Ectodermal cell (in vitro differentiated cells): ENCODE data around the gene TBL1XR1.
"Not testable (repeated sequence)": the region's sequence is repeated elsewhere in the genome, so short reads cannot be mapped to it uniquely, and the experiment has no call there.

Source experiments
- H3K27ac ChIP-seq: 2 replicates; pipeline ENCODE4 v1.7.0; 2013; ENCODE audit warnings: mild to moderate bottlenecking, low read depth, low read length; ENCODE audit not compliant: insufficient read depth, poor library complexity, severe bottlenecking
- H3K27me3 ChIP-seq: 2 replicates; pipeline ENCODE4 v1.7.0; 2013; ENCODE audit warnings: mild to moderate bottlenecking, low read length; ENCODE audit not compliant: insufficient read depth, control insufficient read depth, poor library complexity, severe bottlenecking
- H3K36me3 ChIP-seq: one replicate; pipeline ENCODE4 v1.7.0; 2013; ENCODE audit warnings: low read length; ENCODE audit not compliant: control insufficient read depth, insufficient read depth
- H3K4me1 ChIP-seq: one replicate; pipeline ENCODE4 v1.7.0; 2013; ENCODE audit warnings: low read length; ENCODE audit not compliant: control insufficient read depth, insufficient read depth
- H3K4me3 ChIP-seq: 2 replicates; pipeline ENCODE4 v1.7.0; 2013; ENCODE audit warnings: low read depth, low read length, control low read depth; ENCODE audit not compliant: insufficient read depth
- H3K9me3 ChIP-seq: 2 replicates; pipeline ENCODE4 v1.7.0; 2013; ENCODE audit warnings: mild to moderate bottlenecking, low read length, moderate library complexity; ENCODE audit not compliant: control insufficient read depth
- WGBS, 2 experiments: methylation state at CpG; one replicate each; pipeline ENCODE4 v1.1.7; 2013; ENCODE audit warnings: missing lambda C conversion rate in 2 of 2; 5-methylcytosine and 5-hydroxymethylcytosine counted together

The TBL1XR1 gene

DNA sequence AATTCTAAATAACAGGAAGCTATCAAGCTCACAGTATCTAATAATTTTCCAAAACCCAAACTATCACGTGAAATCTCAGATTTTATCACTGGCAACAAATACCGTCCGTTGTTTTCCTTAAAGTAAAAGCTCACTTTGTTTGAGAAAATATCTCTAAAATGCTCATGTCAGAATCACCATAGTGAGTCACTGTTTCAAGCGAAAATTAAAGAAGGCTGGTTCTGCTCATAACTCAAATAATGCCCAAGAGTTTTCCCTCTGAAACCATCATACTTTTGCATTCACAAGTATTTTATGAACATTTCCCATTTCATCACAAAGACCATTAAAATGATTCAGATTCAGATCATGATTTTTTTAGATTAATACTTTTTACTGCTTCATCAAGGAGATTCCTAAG is 50.6 kb downstream of the TBL1XR1 start:
- 92 to 95% methylated on average over 4 of the region's 4 CpGs for WGBS, 2 experiments
- no peaks in the 10 kb centered on the region for H3K36me3 ChIP-seq

DNA sequence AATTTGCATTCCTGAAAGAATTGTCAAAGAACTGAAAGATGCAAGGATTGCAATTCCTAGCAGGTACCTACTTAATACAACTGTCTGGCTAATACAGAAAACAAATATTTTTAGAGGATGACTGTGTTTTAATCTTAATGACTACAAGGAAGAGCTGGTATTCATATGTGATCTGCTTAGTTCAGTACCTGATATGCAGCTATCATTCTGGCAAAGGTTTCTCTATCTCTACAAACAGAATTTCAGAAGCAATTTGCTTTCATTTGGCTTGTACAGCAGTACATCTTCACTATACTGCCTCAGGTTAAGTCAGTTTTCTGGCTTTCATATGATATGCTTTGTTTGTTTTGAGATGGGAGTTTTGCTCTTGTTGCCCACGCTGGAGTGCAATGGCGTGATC is 51.3 kb downstream of the TBL1XR1 start:
- no peak overlapping the region for H3K4me3 ChIP-seq
- no peaks in the 10 kb centered on the region for H3K27me3 ChIP-seq
- no peaks in the 10 kb centered on the region for H3K36me3 ChIP-seq
- no peak overlapping the region for H3K27ac ChIP-seq
- 92 to 93% methylated on average over 2 of the region's 2 CpGs for WGBS, 2 experiments
- no peaks in the 10 kb centered on the region for H3K9me3 ChIP-seq
- H3K4me1 ChIP-seq: peaks cover 5% of the 10 kb centered on the region

More for the DNA sequence above, 50.6 kb downstream of the TBL1XR1 start:
- no peaks in the 10 kb centered on the region for H3K9me3 ChIP-seq
- H3K4me3 ChIP-seq: no peak overlapping the region
- H3K27me3 ChIP-seq: no peaks in the 10 kb centered on the region
- no peak overlapping the region for H3K27ac ChIP-seq
- H3K4me1 ChIP-seq: peaks cover 5% of the 10 kb centered on the region

DNA sequence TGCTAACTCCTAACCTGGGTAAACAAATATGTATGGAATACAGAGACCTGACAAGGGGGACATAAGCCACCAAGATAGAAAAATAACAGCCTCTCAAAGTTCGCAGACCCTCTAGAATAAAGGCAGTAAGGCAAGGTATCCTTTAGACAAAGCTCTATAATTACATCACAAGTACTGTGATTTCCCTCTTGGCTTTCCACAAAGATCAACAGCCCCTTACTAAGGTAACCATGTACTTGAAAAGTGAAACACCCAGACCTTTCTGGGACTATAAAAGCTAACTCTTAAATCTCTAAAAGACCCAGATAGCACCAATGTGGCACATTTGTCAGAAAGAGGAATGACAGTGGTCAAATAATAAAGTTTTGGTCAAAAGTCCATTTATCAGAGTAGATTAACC is 51.9 kb downstream of the TBL1XR1 start:
- peaks cover under 1% of the 10 kb centered on the region for H3K4me1 ChIP-seq
- H3K9me3 ChIP-seq: no peaks in the 10 kb centered on the region
- no peaks in the 10 kb centered on the region for H3K27me3 ChIP-seq
- no peak overlapping the region for H3K4me3 ChIP-seq
- 89 to 97% methylated on average over 1 of the region's 1 CpG for whole genome bisulfite sequencing, 2 experiments
- H3K27ac ChIP-seq: no peak overlapping the region
- H3K36me3 ChIP-seq: no peaks in the 10 kb centered on the region

DNA sequence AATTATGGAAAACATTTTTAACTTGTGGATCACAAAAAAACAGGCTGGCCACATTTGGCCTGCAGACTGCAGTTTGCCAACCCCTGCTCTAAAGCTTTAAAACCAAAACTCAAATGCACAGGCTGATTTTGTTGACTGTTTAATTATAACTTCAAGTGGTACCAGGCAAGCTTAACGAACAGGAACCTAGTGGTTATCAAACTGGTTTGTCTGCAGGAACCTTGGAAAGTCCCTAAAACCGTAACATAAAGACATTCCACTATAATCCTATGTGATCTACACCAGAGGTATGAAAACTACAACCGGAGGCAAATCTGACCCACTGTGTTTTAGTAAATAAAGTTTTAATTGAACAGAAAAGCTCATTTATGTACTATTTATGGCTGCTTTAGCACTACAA is 52.4 kb downstream of the TBL1XR1 start:
- no peaks in the 10 kb centered on the region for H3K4me1 ChIP-seq
- no peaks in the 10 kb centered on the region for H3K9me3 ChIP-seq
- H3K36me3 ChIP-seq: no peaks in the 10 kb centered on the region
- H3K27me3 ChIP-seq: no peaks in the 10 kb centered on the region
- H3K27ac ChIP-seq: no peak overlapping the region
- H3K4me3 ChIP-seq: no peak overlapping the region
- WGBS, 2 experiments: 70 to 82% methylated on average over 2 to 3 of the region's 3 CpGs

DNA sequence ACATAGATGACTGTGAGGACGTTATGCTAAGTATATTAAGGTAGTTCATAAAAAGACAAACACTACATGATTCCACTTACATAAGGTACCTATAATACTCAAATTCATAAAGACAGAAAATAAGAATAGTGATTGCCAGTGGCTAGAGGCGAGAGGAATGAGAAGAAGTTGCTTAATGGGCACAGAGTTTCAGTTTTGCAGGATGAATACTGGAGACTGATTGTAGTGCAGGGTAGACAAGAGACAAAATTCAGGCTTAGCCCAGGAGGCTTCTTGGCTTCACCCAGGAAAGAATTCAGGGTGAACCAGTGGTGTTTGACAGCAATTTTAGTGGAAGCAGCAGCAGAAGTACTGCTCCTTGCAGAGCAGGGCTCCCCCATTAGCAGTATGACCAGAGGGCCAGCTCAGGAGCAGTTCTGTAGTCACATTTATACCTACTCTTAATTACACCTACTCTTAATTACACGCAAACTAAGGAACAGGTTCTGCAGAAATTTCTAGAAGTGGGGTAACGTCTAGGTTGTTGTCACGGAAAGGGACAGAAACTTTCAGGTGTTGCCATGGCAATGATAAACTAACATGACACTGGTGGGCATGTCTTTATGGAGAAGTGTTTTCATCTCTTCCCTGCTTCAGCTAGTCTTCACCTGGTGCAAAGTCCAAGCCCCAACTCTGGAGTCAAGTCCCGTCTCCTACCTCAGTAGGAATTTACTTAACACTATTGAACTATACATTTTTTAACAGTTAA is 55.2 kb downstream of the TBL1XR1 start:
- WGBS, 2 experiments: 89 to 96% methylated on average over 4 to 5 of the region's 6 CpGs
- H3K9me3 ChIP-seq: no peaks in the 10 kb centered on the region
- H3K4me3 ChIP-seq: no peak overlapping the region
- no peaks in the 10 kb centered on the region for H3K27me3 ChIP-seq
- H3K4me1 ChIP-seq: no peaks in the 10 kb centered on the region
- H3K27ac ChIP-seq: no peak overlapping the region
- no peaks in the 10 kb centered on the region for H3K36me3 ChIP-seq

DNA sequence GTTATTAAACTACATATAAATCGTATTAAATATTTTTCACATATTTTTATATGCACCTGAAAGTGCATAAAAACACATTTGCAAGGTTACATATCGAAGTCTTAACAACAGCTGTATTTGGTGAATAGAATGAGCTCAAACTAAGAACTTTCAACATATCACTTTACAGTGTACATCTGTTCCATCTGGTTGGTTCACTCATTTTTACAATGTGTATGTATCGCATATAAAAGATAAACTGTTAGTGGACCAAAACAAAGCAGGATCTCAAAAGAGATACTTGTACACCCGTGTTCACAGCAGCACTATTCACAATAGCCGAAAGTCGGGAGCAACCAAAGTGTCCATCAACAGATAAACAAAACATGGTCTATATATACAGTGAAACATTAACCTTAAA is 55.8 kb downstream of the TBL1XR1 start:
- no peak overlapping the region for H3K4me3 ChIP-seq
- no peaks in the 10 kb centered on the region for H3K9me3 ChIP-seq
- no peaks in the 10 kb centered on the region for H3K4me1 ChIP-seq
- 97% methylated on average over 5 of the region's 6 CpGs for WGBS, 2 experiments
- no peak overlapping the region for H3K27ac ChIP-seq
- no peaks in the 10 kb centered on the region for H3K36me3 ChIP-seq
- H3K27me3 ChIP-seq: no peaks in the 10 kb centered on the region

DNA sequence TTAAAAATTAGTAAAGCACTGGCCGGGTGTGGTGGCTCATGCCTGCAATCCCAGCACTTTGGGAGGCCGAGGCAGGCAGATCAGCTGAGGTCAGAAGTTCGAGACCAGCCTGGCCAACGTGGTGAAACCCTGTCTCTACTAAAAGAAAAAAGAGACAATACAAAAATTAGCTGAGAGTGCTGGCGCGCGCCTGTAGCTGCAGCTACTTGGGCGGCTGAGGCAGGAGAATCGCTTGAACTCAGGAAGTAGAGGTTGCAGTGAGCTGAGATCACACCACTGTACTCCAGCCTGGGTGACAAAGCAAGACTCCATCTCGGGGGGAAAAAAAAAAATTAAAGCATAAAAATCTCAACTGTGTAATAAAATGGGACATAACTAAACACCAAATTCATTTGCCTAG is 58.1 kb downstream of the TBL1XR1 start:
- H3K9me3 ChIP-seq, H3K4me3 ChIP-seq, H3K27me3 ChIP-seq, H3K36me3 ChIP-seq, H3K27ac ChIP-seq, H3K4me1 ChIP-seq: not testable (repeated sequence)
- WGBS, 2 experiments: 89 to 93% methylated on average over 9 to 10 of the region's 10 CpGs

DNA sequence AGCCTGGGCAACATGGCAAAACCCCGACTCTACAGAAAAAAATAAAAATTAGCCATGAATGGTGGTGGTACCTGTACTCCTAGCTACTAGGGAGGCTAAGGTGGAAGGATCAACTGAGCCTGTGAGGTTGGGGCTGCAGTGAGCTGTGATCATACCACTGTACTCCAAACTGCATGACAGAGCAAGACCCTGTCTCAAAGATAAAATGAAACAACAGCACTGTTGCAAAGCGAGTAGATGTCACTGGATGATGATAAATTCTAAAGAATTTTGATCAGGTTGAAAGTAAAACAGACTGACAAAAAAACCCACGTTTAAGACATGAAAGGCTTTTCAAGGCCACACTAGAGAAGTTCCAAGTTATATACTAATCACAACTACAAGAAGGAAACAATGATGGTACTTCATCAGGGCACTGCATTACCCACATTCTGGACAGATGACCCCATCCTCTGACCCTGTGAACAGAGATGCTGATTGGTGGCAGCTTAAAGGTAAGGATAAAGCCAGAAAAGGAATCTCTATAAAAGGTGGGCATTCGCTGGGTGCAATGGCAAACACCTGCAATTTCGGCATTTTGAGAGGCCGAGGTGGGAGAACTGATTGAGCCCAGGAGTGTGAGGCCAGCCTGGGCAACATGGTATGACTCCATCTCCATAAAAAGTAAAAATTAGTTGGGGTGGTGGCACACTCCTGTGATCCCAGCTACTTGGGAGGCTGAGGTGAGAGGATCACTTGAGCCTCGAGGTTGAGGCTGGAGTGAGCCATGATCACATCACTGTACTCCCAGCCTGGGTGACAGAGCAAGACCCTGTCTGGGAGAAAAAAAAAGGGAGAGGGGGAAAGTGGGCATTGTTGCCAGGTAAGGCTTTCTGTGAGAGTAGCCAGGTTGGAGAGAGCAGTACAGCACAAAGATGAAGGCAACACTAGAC is 59.2 kb downstream of the TBL1XR1 start:
- no peaks in the 10 kb centered on the region for H3K27me3 ChIP-seq
- H3K4me3 ChIP-seq: no peak overlapping the region
- no peaks in the 10 kb centered on the region for H3K4me1 ChIP-seq
- no peak overlapping the region for H3K27ac ChIP-seq
- no peaks in the 10 kb centered on the region for H3K36me3 ChIP-seq
- H3K9me3 ChIP-seq: no peaks in the 10 kb centered on the region
- 96% methylated on average over 7 of the region's 7 CpGs for WGBS, 2 experiments

DNA sequence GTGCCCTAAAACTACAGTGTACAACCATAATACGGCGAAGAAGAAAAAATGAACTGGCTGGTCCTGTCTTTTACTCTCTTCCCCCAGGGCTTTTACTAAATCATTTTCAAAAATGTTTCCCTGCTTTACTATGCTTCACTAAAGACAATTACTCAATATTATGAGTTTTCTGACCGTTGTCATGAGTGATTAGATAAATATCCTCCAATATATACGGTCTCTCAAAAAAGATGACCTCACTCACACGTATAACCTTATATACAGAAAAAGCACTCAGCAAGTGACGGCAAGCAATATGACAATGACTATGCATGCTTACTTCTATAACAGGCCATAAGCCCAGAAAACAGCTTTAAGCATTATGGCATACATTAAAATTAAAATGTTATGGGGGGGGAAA is 60.5 kb downstream of the TBL1XR1 start:
- 87 to 90% methylated on average over 6 of the region's 6 CpGs for WGBS, 2 experiments

DNA sequence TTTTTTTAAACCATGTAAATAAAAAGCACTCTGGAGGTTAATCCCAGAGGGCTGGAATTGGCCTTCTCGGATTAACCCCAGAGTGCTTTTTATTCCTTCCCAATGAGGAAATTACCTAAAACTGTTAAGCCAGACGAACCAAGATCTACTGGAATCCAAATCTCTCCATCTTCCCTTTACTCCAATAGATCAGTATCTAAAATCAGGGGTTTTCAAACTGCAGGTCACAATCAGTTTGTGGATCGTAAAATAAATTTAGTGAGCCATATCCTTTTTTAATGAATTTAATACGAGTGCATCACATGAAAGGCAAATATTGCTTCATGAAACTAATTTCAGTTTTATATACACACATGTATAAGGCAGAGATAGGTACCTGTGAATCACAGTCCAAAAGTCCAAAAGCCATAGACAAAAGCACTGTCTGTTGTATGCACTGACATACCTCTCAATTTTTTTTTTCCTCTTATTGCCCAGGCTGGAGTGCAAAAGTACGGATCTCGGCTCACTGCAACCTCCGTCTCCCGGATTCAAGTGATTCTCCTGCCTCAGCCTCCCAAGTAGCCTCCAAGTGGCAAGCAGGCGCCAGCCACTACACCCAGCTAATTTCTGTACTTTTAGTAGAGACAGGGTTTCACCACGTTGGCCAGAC is 61.3 kb downstream of the TBL1XR1 start:
- Histone ChIP-seq H3K36me3 (no peaks in the 10 kb centered on the region), H3K27me3 (no peaks in the 10 kb centered on the region), H3K4me3 (no peak overlapping the region), H3K4me1 (no peaks in the 10 kb centered on the region), H3K9me3 (no peaks in the 10 kb centered on the region), H3K27ac (no peak overlapping the region)
- 91 to 93% methylated on average over 8 to 10 of the region's 10 CpGs for WGBS, 2 experiments

More for the DNA sequence above, 60.5 kb downstream of the TBL1XR1 start:
- Histone ChIP-seq H3K27me3 (no peaks in the 10 kb centered on the region), H3K4me3 (no peak overlapping the region), H3K36me3 (no peaks in the 10 kb centered on the region), H3K4me1 (no peaks in the 10 kb centered on the region), H3K27ac (no peak overlapping the region), H3K9me3 (no peaks in the 10 kb centered on the region)
